GM23338 (cell line): ENCODE data around the gene GARS1. TPM values are rescaled to one million over a fixed set of nuclear protein-coding genes. Genes with fewer than 3 reads are reported as not detected.

ENCODE experiments used
- ATAC-seq: fragments of 200-7000 bp; cut with Tn5 transposase; 3 replicates; pipeline ENCODE4 v1.9.1; 2020
- DNase-seq: peaks from one replicate; pipeline ENCODE4 v3.0.0-alpha.2; 2015; ENCODE audit warnings: low spot score
- H2AFZ ChIP-seq: fragments of 200-600 bp; sonication (generic); 2 replicates; pipeline ENCODE4 v1.8.0; 2016; ENCODE audit warnings: antibody characterized with exemption, mild to moderate bottlenecking, moderate library complexity
- H3F3A ChIP-seq: fragments of 200-600 bp; sonication (generic); replicated peaks from 2 replicates; pipeline ENCODE4 v1.8.0; 2017; ENCODE audit warnings: antibody characterized with exemption, mixed run types, low read depth
- H3K27ac ChIP-seq: fragments of 200-600 bp; sonication (generic); 2 replicates; pipeline ENCODE4 v1.6.1; 2016; ENCODE audit warnings: low read depth
- H3K27me3 ChIP-seq: fragments of 200-600 bp; sonication (generic); 2 replicates; pipeline ENCODE4 v1.8.0; 2016; ENCODE audit warnings: mild to moderate bottlenecking, mixed run types, moderate library complexity; ENCODE audit not compliant: insufficient read depth
- H3K36me3 ChIP-seq: fragments of 200-600 bp; sonication (generic); 2 replicates; pipeline ENCODE4 v1.8.0; 2016; ENCODE audit warnings: mild to moderate bottlenecking; ENCODE audit not compliant: insufficient read depth
- H3K4me1 ChIP-seq: fragments of 200-600 bp; sonication (generic); 2 replicates; pipeline ENCODE4 v1.8.0; 2016; ENCODE audit warnings: mild to moderate bottlenecking, moderate library complexity; ENCODE audit not compliant: insufficient read depth
- H3K4me2 ChIP-seq: fragments of 200-600 bp; sonication (generic); 2 replicates; pipeline ENCODE4 v1.7.1; 2017; ENCODE audit warnings: mixed run types
- H3K4me3 ChIP-seq: fragments of 200-600 bp; sonication (generic); 2 replicates; pipeline ENCODE4 v1.6.1; 2016; ENCODE audit warnings: mixed run types
- H3K79me2 ChIP-seq: fragments of 200-600 bp; sonication (generic); replicated peaks from 2 replicates; pipeline ENCODE4 v1.8.0; 2017; ENCODE audit warnings: mild to moderate bottlenecking; ENCODE audit not compliant: insufficient read depth
- H3K9me2 ChIP-seq: fragments of 200-600 bp; sonication (generic); 2 replicates; pipeline ENCODE4 v1.8.0; 2017; ENCODE audit not compliant: insufficient read depth
- H4K20me1 ChIP-seq: fragments of 200-600 bp; sonication (generic); replicated peaks from 2 replicates; pipeline ENCODE4 v1.8.0; 2017; ENCODE audit warnings: mild to moderate bottlenecking; ENCODE audit not compliant: insufficient read depth
- H3K27ac Mint-ChIP-seq: 2 replicates; pipeline ENCODE4 v1.8.0; 2020; ENCODE audit warnings: inconsistent platforms, mild to moderate bottlenecking, moderate library complexity, mixed read lengths
- H3K27me3 Mint-ChIP-seq: 3 replicates; pipeline ENCODE4 v1.8.0; 2022; ENCODE audit warnings: low read depth, mild to moderate bottlenecking, moderate library complexity, mixed read lengths, inconsistent platforms; ENCODE audit not compliant: insufficient read depth, poor library complexity
- H3K36me3 Mint-ChIP-seq: 3 replicates; pipeline ENCODE4 v1.8.0; 2021; ENCODE audit warnings: low read depth, mild to moderate bottlenecking, inconsistent platforms, moderate library complexity, mixed read lengths
- H3K4me1 Mint-ChIP-seq: 3 replicates; pipeline ENCODE4 v1.8.0; 2020; ENCODE audit warnings: mild to moderate bottlenecking, inconsistent platforms, mixed read lengths
- H3K4me3 Mint-ChIP-seq: 3 replicates; pipeline ENCODE4 v1.8.0; 2021; ENCODE audit warnings: moderate library complexity, mild to moderate bottlenecking, inconsistent platforms, mixed read lengths
- H3K9me3 Mint-ChIP-seq: 3 replicates; pipeline ENCODE4 v1.8.0; 2020; ENCODE audit warnings: moderate library complexity, mild to moderate bottlenecking, inconsistent platforms, mixed read lengths
- CREB1 ChIP-seq: fragments of 250-450 bp; sonication (Bioruptor Pico); IDR thresholded peaks from 2 replicates; pipeline ENCODE4 v1.5.0; 2020; ENCODE audit warnings: low read depth, mild to moderate bottlenecking, moderate library complexity
- EZH2 ChIP-seq: fragments of 200-600 bp; sonication (generic); IDR thresholded peaks from one replicate; pipeline ENCODE4 v1.8.0; 2017; ENCODE audit warnings: antibody characterized with exemption, mild to moderate bottlenecking, low read depth; ENCODE audit not compliant: unreplicated experiment
- EZH2phosphoT487 ChIP-seq: fragments of 200-600 bp; sonication (generic); IDR thresholded peaks from one replicate; pipeline ENCODE4 v1.8.1; 2018; ENCODE audit warnings: antibody characterized with exemption; ENCODE audit not compliant: unreplicated experiment
- JUNB ChIP-seq: IDR thresholded peaks from one replicate; pipeline ENCODE4 v1.6.1; 2016; ENCODE audit warnings: antibody characterized with exemption; ENCODE audit not compliant: unreplicated experiment
- ZNF331 ChIP-seq: fragments of 250-450 bp; sonication (Bioruptor Pico); IDR thresholded peaks from 2 replicates; pipeline ENCODE4 v1.5.0; 2020; ENCODE audit warnings: low read depth, mild to moderate bottlenecking, moderate library complexity
- polyA plus RNA-seq: library from polyadenylated mRNA; unstranded; fragments of >200 nt; fragmentation: Nextera tagmentation; extraction: Ambion mirVana; gene quantifications from 2 replicates; pipeline ENCODE4 v1.2.1, GENCODE V29; 2016
- total RNA-seq: library from RNA; depleted of rRNA; stranded (reverse); fragments of >200 nt; shearing (Covaris generic); gene quantifications from 2 replicates; pipeline ENCODE4 v1.2.3, GENCODE V29; 2014
- TF ChIP-seq, protein P1 (sequence below), 2 experiments: fragments of 200-600 bp in 1 of 2; sonication (generic) in 1 of 2; conservative IDR thresholded peaks; 2 replicates each; pipeline versions ENCODE4 v1.5.1 to v1.6.1; 2016 to 2017; ENCODE audit warnings: antibody characterized with exemption in 2 of 2, low read depth in 2 of 2, mild to moderate bottlenecking in 2 of 2, moderate library complexity in 1 of 2
- TF ChIP-seq, protein P2 (sequence below): fragments of 250-450 bp; sonication (Bioruptor Pico); IDR thresholded peaks from 2 replicates; pipeline ENCODE4 v1.5.0; 2020; ENCODE audit warnings: mild to moderate bottlenecking, moderate library complexity

Gene GARS1
- total and polyA plus RNA-seq, 2 experiments from 2014 or later = 207 to 241 TPM

DNA sequence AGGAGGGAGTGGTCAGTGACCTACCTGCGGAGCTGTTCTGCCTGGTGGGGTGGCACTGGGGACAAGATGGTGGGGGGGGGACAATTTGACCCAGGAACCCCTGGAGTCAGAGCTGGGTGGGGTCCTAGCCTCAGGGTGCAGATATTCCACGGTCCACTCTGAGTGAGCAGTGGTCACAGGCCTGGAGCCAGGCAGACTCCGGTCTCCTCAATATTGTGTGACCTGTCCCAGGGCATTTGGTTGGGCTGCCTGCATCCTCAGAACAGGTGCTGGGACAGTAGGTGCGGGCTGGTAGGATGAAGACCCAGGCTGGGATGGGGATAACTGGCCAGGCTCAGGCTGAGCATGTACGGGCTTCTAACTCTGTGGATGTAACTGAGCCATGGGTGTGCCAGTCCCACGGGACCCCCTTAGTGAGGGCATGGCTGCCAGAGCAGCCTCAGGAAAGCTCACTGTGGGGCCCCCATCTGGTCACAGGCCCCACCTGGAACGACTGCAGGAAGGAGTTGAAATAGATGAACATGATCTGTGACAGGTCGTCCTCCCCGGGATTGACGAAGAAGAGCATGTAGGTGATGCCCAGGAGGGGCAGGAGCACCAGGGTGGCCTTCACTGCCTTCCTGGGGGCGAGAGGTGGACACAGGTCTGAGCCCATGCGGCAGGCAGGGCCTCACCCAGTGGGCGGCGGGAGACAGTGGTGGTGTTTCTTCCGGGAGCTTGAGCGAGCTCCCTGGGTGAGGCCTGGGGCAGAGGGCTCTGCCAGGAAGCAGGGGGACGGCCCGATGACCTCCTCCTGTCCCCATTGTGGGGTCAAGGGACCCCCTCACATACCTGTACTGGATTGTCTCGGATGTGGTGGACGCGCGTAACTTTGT lies 60.7 kb downstream of the GARS1 start:
- Mint-ChIP-seq H3K4me1 (peaks cover under 1% of the 10 kb centered on the region), H3K27me3 (peaks cover 7% of the 10 kb centered on the region), H3K27ac (no peak overlapping the region), H3K4me3 (no peak overlapping the region), H3K9me3 (no peaks in the 10 kb centered on the region), H3K36me3 (no peaks in the 10 kb centered on the region; the same call in 2 of the 3 replicates)
- H3K4me3 ChIP-seq = no peak overlapping the region
- 0 out of 2 replicates have a peak, but pooled peaks cover 4% of the 10 kb centered on the region for H4K20me1 ChIP-seq
- no peaks in the 10 kb centered on the region for H3K4me1 ChIP-seq
- no peaks in the 10 kb centered on the region for H3K36me3 ChIP-seq
- 0 out of 2 replicates have a peak, but pooled peaks cover 5% of the 10 kb centered on the region for H3K9me2 ChIP-seq
- H3F3A ChIP-seq = no peaks in the 10 kb centered on the region
- DNase-seq (no peak), ATAC-seq (no peak)
- no peak overlapping the region for H3K4me2 ChIP-seq
- no peaks in the 10 kb centered on the region for H3K27me3 ChIP-seq
- TF ChIP-seq JUNB = no peak
- no peak for TF ChIP-seq CREB1
- TF ChIP-seq EZH2phosphoT487 = no peak
- TF ChIP-seq, protein P1, sequence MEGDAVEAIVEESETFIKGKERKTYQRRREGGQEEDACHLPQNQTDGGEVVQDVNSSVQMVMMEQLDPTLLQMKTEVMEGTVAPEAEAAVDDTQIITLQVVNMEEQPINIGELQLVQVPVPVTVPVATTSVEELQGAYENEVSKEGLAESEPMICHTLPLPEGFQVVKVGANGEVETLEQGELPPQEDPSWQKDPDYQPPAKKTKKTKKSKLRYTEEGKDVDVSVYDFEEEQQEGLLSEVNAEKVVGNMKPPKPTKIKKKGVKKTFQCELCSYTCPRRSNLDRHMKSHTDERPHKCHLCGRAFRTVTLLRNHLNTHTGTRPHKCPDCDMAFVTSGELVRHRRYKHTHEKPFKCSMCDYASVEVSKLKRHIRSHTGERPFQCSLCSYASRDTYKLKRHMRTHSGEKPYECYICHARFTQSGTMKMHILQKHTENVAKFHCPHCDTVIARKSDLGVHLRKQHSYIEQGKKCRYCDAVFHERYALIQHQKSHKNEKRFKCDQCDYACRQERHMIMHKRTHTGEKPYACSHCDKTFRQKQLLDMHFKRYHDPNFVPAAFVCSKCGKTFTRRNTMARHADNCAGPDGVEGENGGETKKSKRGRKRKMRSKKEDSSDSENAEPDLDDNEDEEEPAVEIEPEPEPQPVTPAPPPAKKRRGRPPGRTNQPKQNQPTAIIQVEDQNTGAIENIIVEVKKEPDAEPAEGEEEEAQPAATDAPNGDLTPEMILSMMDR (conservative IDR thresholded peaks at IDR 0.05; ENCODE audit: low read depth in 2 of 2) = no peak
- H2AFZ ChIP-seq = no peak overlapping the region
- H3K79me2 ChIP-seq = no peaks in the 10 kb centered on the region
- no peak overlapping the region for H3K27ac ChIP-seq

DNA sequence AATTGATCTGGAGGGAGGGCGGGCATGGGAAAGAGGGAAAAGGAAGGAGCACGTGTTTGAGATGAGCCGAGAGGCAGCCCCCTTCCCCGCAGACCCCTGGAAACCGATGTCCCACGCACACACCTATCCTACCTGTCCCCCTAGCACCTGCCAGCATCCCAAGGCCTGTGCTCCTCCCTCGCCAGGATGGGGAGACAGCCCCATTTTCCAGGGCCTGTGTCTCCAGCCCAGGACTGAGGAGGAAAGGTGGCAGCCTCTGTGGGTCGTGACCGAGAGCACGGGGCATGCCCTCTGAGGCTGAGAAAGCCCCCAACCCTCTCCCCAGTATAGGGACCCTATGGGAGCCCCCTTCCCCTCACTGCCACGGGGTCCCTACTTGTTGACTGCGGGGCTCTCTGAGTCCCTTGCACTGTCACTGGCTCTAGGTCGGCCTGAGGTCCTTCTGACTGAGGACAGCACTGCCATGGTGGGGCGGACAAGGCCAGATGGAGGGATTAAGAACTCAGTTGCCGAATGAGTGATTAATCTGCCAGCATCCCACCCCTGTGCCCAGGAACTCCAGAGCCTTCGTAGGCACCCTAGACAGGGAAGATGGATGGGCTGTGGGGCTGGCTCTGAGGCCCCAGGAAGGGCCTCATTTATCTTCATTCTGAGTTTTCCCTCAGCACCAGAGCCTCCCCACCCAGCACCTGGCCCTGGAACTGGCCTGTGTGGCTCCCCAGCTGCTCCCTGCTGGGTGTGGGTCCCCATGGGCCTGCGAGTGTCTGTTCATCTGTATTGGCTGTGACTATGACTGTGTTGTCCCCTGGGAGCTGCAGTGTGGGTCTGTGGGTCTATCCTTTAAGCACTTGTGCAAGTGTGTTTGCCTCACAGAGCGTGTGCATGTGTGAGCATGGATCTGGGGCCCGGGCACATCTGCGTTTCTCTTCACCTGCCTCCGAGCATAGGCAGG lies 61.6 kb downstream of the GARS1 start:
- TF ChIP-seq ZNF331 (CRISPR knock-in tag) (no peak), CREB1 (no peak), EZH2 (no peak)
- TF ChIP-seq, protein P1 (conservative IDR thresholded peaks at IDR 0.05; ENCODE audit: low read depth in 2 of 2) = no peak
- TF ChIP-seq, protein P2, sequence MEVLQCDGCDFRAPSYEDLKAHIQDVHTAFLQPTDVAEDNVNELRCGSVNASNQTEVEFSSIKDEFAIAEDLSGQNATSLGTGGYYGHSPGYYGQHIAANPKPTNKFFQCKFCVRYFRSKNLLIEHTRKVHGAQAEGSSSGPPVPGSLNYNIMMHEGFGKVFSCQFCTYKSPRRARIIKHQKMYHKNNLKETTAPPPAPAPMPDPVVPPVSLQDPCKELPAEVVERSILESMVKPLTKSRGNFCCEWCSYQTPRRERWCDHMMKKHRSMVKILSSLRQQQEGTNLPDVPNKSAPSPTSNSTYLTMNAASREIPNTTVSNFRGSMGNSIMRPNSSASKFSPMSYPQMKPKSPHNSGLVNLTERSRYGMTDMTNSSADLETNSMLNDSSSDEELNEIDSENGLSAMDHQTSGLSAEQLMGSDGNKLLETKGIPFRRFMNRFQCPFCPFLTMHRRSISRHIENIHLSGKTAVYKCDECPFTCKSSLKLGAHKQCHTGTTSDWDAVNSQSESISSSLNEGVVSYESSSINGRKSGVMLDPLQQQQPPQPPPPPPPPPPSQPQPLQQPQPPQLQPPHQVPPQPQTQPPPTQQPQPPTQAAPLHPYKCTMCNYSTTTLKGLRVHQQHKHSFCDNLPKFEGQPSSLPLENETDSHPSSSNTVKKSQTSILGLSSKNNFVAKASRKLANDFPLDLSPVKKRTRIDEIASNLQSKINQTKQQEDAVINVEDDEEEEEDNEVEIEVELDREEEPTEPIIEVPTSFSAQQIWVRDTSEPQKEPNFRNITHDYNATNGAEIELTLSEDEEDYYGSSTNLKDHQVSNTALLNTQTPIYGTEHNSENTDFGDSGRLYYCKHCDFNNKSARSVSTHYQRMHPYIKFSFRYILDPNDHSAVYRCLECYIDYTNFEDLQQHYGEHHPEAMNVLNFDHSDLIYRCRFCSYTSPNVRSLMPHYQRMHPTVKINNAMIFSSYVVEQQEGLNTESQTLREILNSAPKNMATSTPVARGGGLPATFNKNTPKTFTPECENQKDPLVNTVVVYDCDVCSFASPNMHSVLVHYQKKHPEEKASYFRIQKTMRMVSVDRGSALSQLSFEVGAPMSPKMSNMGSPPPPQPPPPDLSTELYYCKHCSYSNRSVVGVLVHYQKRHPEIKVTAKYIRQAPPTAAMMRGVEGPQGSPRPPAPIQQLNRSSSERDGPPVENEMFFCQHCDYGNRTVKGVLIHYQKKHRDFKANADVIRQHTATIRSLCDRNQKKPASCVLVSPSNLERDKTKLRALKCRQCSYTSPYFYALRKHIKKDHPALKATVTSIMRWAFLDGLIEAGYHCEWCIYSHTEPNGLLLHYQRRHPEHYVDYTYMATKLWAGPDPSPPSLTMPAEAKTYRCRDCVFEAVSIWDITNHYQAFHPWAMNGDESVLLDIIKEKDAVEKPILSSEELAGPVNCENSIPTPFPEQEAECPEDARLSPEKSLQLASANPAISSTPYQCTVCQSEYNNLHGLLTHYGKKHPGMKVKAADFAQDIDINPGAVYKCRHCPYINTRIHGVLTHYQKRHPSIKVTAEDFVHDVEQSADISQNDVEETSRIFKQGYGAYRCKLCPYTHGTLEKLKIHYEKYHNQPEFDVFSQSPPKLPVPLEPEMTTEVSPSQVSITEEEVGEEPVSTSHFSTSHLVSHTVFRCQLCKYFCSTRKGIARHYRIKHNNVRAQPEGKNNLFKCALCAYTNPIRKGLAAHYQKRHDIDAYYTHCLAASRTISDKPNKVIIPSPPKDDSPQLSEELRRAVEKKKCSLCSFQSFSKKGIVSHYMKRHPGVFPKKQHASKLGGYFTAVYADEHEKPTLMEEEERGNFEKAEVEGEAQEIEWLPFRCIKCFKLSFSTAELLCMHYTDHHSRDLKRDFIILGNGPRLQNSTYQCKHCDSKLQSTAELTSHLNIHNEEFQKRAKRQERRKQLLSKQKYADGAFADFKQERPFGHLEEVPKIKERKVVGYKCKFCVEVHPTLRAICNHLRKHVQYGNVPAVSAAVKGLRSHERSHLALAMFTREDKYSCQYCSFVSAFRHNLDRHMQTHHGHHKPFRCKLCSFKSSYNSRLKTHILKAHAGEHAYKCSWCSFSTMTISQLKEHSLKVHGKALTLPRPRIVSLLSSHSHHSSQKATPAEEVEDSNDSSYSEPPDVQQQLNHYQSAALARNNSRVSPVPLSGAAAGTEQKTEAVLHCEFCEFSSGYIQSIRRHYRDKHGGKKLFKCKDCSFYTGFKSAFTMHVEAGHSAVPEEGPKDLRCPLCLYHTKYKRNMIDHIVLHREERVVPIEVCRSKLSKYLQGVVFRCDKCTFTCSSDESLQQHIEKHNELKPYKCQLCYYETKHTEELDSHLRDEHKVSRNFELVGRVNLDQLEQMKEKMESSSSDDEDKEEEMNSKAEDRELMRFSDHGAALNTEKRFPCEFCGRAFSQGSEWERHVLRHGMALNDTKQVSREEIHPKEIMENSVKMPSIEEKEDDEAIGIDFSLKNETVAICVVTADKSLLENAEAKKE (CRISPR knock-in tag) = no peak
- Histone ChIP-seq H3K4me1 (no peaks in the 10 kb centered on the region), H3K4me3 (no peak overlapping the region), H3K36me3 (no peaks in the 10 kb centered on the region), H3K27me3 (no peaks in the 10 kb centered on the region), H3K9me2 (0 out of 2 replicates have a peak, but pooled peaks cover 5% of the 10 kb centered on the region), H3K27ac (no peak overlapping the region), H2AFZ (no peak overlapping the region), H3K79me2 (no peaks in the 10 kb centered on the region), H3F3A (no peaks in the 10 kb centered on the region), H3K4me2 (no peak overlapping the region), H4K20me1 (0 out of 2 replicates have a peak, but pooled peaks cover 4% of the 10 kb centered on the region)
- H3K27ac Mint-ChIP-seq = no peak overlapping the region
- no peak overlapping the region for H3K4me3 Mint-ChIP-seq
- DNase-seq (no peak), ATAC-seq (no peak)
- no peaks in the 10 kb centered on the region for H3K9me3 Mint-ChIP-seq
- no peaks in the 10 kb centered on the region; the same call in 2 of the 3 replicates for H3K36me3 Mint-ChIP-seq
- H3K4me1 Mint-ChIP-seq = no peaks in the 10 kb centered on the region; the same call in 2 of the 3 replicates
- peaks cover 7% of the 10 kb centered on the region for H3K27me3 Mint-ChIP-seq
